ENCODE results near the gene FGF5. TPM values are rescaled to one million over a fixed set of nuclear protein-coding genes. Genes with fewer than 3 reads are reported as not detected.

FGF5 gene
- total and polyA plus RNA-seq, 12 donors = not detected

GRCh38 chr4:80229128-80229527 lies 37.3 kb upstream of the FGF5 start:
- peaks cover 18% of the 10 kb centered on the region for H3K27me3 ChIP-seq
- no peak overlapping the region for H3K4me3 ChIP-seq
- WGBS, 4 donors = 35 to 53% (median 43%) methylated on average over 2 of the region's 2 CpGs
- no peaks in the 10 kb centered on the region for H3K9me3 ChIP-seq (replicated peaks in 1 of 3)
- intact Hi-C loops (cut with DNase I) = no loop called here
- DNase-seq = no peak
- H3K27ac ChIP-seq = no peak overlapping the region
- no peak for TF ChIP-seq POLR2A (IDR thresholded peaks at IDR 0.05)
- no peak for TF ChIP-seq CTCF (IDR thresholded peaks at IDR 0.05)
- no peaks in the 10 kb centered on the region for H3K4me1 ChIP-seq (replicated peaks in 1 of 2)
- H3K36me3 ChIP-seq (replicated peaks in 1 of 2) = no peaks in the 10 kb centered on the region

- no peaks in the 10 kb centered on the region for H3K36me3 ChIP-seq (replicated peaks in 1 of 2)
- H3K4me3 ChIP-seq = no peak overlapping the region
- no peaks in the 10 kb centered on the region for H3K4me1 ChIP-seq (replicated peaks in 1 of 2)
- intact Hi-C loops (cut with DNase I) = no loop called here
- H3K27me3 ChIP-seq = peaks cover 15% of the 10 kb centered on the region
- WGBS, 4 donors = 56 to 77% (median 75%) methylated on average over 2 of the region's 2 CpGs
- H3K9me3 ChIP-seq (replicated peaks in 1 of 3) = no peaks in the 10 kb centered on the region
- no peak for DNase-seq
- TF ChIP-seq CTCF (IDR thresholded peaks at IDR 0.05) (no peak), POLR2A (IDR thresholded peaks at IDR 0.05) (no peak)
- no peak overlapping the region for H3K27ac ChIP-seq
These were observed 36.9 kb upstream of the FGF5 start for GRCh38 chr4:80229590-80229989.

GRCh38 chr4:80231180-80231579 lies 35.3 kb upstream of the FGF5 start:
- intact Hi-C loops (cut with DNase I) = no loop called here
- H3K36me3 ChIP-seq (replicated peaks in 1 of 2) = no peaks in the 10 kb centered on the region
- H3K27ac ChIP-seq = no peak overlapping the region
- H3K27me3 ChIP-seq = peaks cover 13% of the 10 kb centered on the region
- no peak overlapping the region for H3K4me3 ChIP-seq
- no peak for DNase-seq
- no peaks in the 10 kb centered on the region for H3K9me3 ChIP-seq (replicated peaks in 1 of 3)
- 63 to 83% (median 80%) methylated on average over 5 of the region's 5 CpGs for WGBS, 4 donors
- TF ChIP-seq POLR2A (IDR thresholded peaks at IDR 0.05) = no peak
- TF ChIP-seq CTCF (IDR thresholded peaks at IDR 0.05) = no peak
- no peaks in the 10 kb centered on the region for H3K4me1 ChIP-seq (replicated peaks in 1 of 2)

- no peaks in the 10 kb centered on the region for H3K9me3 ChIP-seq (replicated peaks in 1 of 3)
- H3K4me1 ChIP-seq (replicated peaks in 1 of 2) = no peaks in the 10 kb centered on the region
- TF ChIP-seq POLR2A (IDR thresholded peaks at IDR 0.05) (no peak), CTCF (IDR thresholded peaks at IDR 0.05) (no peak)
- DNase-seq = no peak
- H3K4me3 ChIP-seq = no peak overlapping the region
- 69 to 80% (median 75%) methylated on average over 2 of the region's 2 CpGs for WGBS, 4 donors
- H3K27me3 ChIP-seq = peaks cover 16% of the 10 kb centered on the region
- no peaks in the 10 kb centered on the region for H3K36me3 ChIP-seq (replicated peaks in 1 of 2)
- no peak overlapping the region for H3K27ac ChIP-seq
- intact Hi-C loops (cut with DNase I) = no loop called here
These were observed 33.6 kb upstream of the FGF5 start for GRCh38 chr4:80232707-80233370.
